Neural cell (in vitro differentiated cells): Measurements from ENCODE around the gene GRAMD1B. TPM values are rescaled to one million over a fixed set of nuclear protein-coding genes. Genes with fewer than 3 reads are reported as not detected.

Source experiments
- H2AFZ ChIP-seq: fragments of 200-600, 300-800 bp; sonication (generic), shearing (Covaris generic); 2 replicates; pipeline ENCODE4 v1.6.0; 2014; ENCODE audit warnings: low read depth, mild to moderate bottlenecking, antibody characterized with exemption, low read length, moderate library complexity
- H3F3A ChIP-seq: fragments of 200-600 bp; shearing (Covaris generic); 2 replicates; pipeline ENCODE4 v1.6.1; 2016; ENCODE audit warnings: mild to moderate bottlenecking, moderate library complexity, mixed read lengths, antibody characterized with exemption, low read length; ENCODE audit not compliant: insufficient read depth, poor library complexity, severe bottlenecking
- H3K27ac ChIP-seq: fragments of 200-600, 300-800 bp; sonication (generic), shearing (Covaris generic); 2 replicates; pipeline ENCODE4 v1.5.1; 2014; ENCODE audit warnings: mild to moderate bottlenecking, low read length, moderate library complexity
- H3K27me3 ChIP-seq: fragments of 300-800, 200-600 bp; sonication (generic), shearing (Covaris generic); 2 replicates; pipeline ENCODE4 v1.6.0; 2014; ENCODE audit warnings: mild to moderate bottlenecking, low read depth, low read length, moderate library complexity; ENCODE audit not compliant: insufficient read depth
- H3K36me3 ChIP-seq: fragments of 300-800, 200-600 bp; sonication (generic), shearing (Covaris generic); 2 replicates; pipeline ENCODE4 v1.5.1; 2014; ENCODE audit warnings: mild to moderate bottlenecking, antibody characterized with exemption, low read length, moderate library complexity; ENCODE audit not compliant: insufficient read depth
- H3K4me2 ChIP-seq: fragments of 300-800, 200-600 bp; sonication (generic), shearing (Covaris generic); 2 replicates; pipeline ENCODE4 v1.6.0; 2014; ENCODE audit warnings: mild to moderate bottlenecking, low read length
- H3K4me3 ChIP-seq: fragments of 300-800, 200-600 bp; sonication (generic), shearing (Covaris generic); 2 replicates; pipeline ENCODE4 v1.5.1; 2014; ENCODE audit warnings: mild to moderate bottlenecking, low read length, moderate library complexity
- H3K79me2 ChIP-seq: fragments of 200-600 bp; shearing (Covaris generic); replicated peaks from 2 replicates; pipeline ENCODE4 v1.6.0; 2014; ENCODE audit warnings: mild to moderate bottlenecking, low read length, moderate library complexity; ENCODE audit not compliant: insufficient read depth
- H3K9ac ChIP-seq: fragments of 300-800, 200-600 bp; sonication (generic), shearing (Covaris generic); 2 replicates; pipeline ENCODE4 v1.6.1; 2016; ENCODE audit warnings: mild to moderate bottlenecking, low read length, mixed read lengths
- H3K9me2 ChIP-seq: fragments of 200-600 bp; shearing (Covaris generic); 2 replicates; pipeline ENCODE4 v1.6.1; 2016; ENCODE audit warnings: mild to moderate bottlenecking, low read length, mixed read lengths; ENCODE audit not compliant: insufficient read depth
- H3K9me3 ChIP-seq: fragments of 200-600, 300-800 bp; sonication (generic), shearing (Covaris generic); 2 replicates; pipeline ENCODE4 v1.6.1; 2016; ENCODE audit warnings: mild to moderate bottlenecking, mixed run types, low read length, moderate library complexity, mixed read lengths
- H4K20me1 ChIP-seq: fragments of 200-600 bp; shearing (Covaris generic); 2 replicates; pipeline ENCODE4 v1.6.1; 2016; ENCODE audit warnings: mild to moderate bottlenecking, mixed run types; ENCODE audit not compliant: insufficient read depth
- EZH2 ChIP-seq: fragments of 200-600, 300-800 bp; shearing (Covaris generic), sonication (generic); IDR thresholded peaks from 2 replicates; pipeline ENCODE4 v1.6.1; 2014; ENCODE audit warnings: antibody characterized with exemption, low read length, borderline replicate concordance, mild to moderate bottlenecking; ENCODE audit not compliant: insufficient read depth, poor library complexity, severe bottlenecking
- MXI1 ChIP-seq: fragments of 450-650 bp; conservative IDR thresholded peaks from 2 replicates; pipeline ENCODE4 v1.6.1; 2014; ENCODE audit warnings: antibody characterized with exemption, mild to moderate bottlenecking; ENCODE audit not compliant: poor library complexity, severe bottlenecking
- POLR2AphosphoS5 ChIP-seq: IDR thresholded peaks from 2 replicates; pipeline ENCODE4 v1.6.1; 2012
- TAF1 ChIP-seq: IDR thresholded peaks from 2 replicates; pipeline ENCODE4 v1.6.1; 2012; ENCODE audit warnings: low read depth
- polyA plus RNA-seq: library from polyadenylated mRNA; depleted of rRNA; stranded (reverse); fragments of >200 nt; gene quantifications from 2 replicates; pipeline ENCODE4 v1.2.3, GENCODE V29; 2014
- TF ChIP-seq, protein P1 (sequence below): IDR thresholded peaks from 2 replicates; pipeline ENCODE4 v1.6.1; 2012; ENCODE audit warnings: borderline replicate concordance
- TF ChIP-seq, protein P2 (sequence below): fragments of 450-650 bp; IDR thresholded peaks from 2 replicates; pipeline ENCODE4 v1.5.1; 2014; ENCODE audit warnings: antibody characterized with exemption, mild to moderate bottlenecking, moderate library complexity; ENCODE audit not compliant: poor library complexity, severe bottlenecking

The GRAMD1B gene
- polyA plus RNA-seq, 1 donor from 2014 or later: 1.5 TPM

DNA sequence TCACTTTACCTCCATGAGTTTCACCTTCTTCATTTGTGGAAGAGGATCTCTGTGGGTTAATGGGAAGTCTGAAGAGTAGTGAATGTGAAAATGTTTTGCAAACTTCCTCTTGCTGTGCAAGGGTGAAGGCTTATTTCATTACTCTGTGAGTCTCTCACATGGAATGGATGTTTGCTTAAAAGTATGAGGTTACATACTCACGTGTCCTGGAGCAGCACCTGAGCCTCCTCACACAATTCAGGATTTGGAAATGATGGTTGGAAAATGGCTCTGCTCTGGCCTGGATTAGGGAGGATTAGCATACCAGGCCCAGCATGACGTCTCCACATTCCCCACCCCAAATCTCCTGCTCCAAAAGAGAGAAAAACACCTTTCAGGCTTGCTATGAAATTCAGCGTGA, 4.8 kb downstream of the GRAMD1B start:
- Histone ChIP-seq H3K27me3 (peaks cover 20% of the 10 kb centered on the region), H3F3A (no peaks in the 10 kb centered on the region), H3K4me3 (no peak overlapping the region), H3K9ac (no peak overlapping the region), H2AFZ (no peak overlapping the region), H3K27ac (no peak overlapping the region), H3K4me2 (no peak overlapping the region), H3K36me3 (no peaks in the 10 kb centered on the region), H3K9me2 (no peaks in the 10 kb centered on the region), H3K79me2 (no peaks in the 10 kb centered on the region), H4K20me1 (no peaks in the 10 kb centered on the region), H3K9me3 (no peaks in the 10 kb centered on the region)
- TF ChIP-seq POLR2AphosphoS5: no peak
- TF ChIP-seq MXI1: no peak
- TF ChIP-seq EZH2: no peak

DNA sequence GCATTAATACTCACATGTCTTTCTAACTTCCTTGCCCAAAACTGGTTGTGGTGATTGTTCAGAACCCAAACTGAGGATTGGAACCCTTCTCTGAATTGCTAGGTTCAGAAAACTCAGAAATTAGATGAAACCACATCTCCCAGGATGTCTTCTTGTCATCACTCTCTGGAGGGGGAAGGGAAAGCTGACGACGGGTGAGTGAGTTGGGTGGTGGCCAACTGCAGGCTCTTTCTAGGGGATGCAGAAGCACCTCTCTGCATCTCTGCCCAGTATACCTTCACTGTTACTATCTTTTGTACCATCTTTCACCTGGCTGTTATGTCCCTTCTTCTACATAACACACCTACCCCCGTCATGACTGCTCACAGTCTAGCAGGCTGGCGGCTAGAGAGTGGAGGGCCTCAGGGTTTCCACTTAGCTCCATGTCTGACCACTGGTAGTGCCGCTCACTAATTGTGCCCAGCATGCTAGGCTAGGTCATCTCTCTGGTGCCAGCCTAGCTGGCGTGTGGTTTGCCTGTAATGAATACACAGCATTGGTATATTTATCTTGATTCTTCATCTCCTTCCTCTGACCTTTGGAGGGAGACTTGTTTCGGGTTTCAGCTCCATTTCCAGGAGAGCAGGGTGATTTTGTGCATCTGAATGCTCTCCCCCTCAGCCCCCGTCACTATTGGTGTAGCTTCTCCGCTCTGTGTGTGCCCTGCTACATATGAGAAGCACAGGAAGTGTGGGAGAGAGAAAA, 7.3 kb downstream of the GRAMD1B start:
- H3K4me3 ChIP-seq: no peak overlapping the region
- H3K9ac ChIP-seq: no peak overlapping the region
- H4K20me1 ChIP-seq: no peaks in the 10 kb centered on the region
- no peak overlapping the region for H2AFZ ChIP-seq
- no peaks in the 10 kb centered on the region for H3K36me3 ChIP-seq
- TF ChIP-seq POLR2AphosphoS5: no peak
- TF ChIP-seq, protein P1, sequence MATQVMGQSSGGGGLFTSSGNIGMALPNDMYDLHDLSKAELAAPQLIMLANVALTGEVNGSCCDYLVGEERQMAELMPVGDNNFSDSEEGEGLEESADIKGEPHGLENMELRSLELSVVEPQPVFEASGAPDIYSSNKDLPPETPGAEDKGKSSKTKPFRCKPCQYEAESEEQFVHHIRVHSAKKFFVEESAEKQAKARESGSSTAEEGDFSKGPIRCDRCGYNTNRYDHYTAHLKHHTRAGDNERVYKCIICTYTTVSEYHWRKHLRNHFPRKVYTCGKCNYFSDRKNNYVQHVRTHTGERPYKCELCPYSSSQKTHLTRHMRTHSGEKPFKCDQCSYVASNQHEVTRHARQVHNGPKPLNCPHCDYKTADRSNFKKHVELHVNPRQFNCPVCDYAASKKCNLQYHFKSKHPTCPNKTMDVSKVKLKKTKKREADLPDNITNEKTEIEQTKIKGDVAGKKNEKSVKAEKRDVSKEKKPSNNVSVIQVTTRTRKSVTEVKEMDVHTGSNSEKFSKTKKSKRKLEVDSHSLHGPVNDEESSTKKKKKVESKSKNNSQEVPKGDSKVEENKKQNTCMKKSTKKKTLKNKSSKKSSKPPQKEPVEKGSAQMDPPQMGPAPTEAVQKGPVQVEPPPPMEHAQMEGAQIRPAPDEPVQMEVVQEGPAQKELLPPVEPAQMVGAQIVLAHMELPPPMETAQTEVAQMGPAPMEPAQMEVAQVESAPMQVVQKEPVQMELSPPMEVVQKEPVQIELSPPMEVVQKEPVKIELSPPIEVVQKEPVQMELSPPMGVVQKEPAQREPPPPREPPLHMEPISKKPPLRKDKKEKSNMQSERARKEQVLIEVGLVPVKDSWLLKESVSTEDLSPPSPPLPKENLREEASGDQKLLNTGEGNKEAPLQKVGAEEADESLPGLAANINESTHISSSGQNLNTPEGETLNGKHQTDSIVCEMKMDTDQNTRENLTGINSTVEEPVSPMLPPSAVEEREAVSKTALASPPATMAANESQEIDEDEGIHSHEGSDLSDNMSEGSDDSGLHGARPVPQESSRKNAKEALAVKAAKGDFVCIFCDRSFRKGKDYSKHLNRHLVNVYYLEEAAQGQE: no peak
- TF ChIP-seq TAF1: no peak
- no peaks in the 10 kb centered on the region for H3K27me3 ChIP-seq
- H3K4me2 ChIP-seq: no peak overlapping the region
- no peaks in the 10 kb centered on the region for H3K9me3 ChIP-seq
- H3K79me2 ChIP-seq: no peaks in the 10 kb centered on the region
- H3K27ac ChIP-seq: no peak overlapping the region
- H3K9me2 ChIP-seq: no peaks in the 10 kb centered on the region
- H3F3A ChIP-seq: no peaks in the 10 kb centered on the region

DNA sequence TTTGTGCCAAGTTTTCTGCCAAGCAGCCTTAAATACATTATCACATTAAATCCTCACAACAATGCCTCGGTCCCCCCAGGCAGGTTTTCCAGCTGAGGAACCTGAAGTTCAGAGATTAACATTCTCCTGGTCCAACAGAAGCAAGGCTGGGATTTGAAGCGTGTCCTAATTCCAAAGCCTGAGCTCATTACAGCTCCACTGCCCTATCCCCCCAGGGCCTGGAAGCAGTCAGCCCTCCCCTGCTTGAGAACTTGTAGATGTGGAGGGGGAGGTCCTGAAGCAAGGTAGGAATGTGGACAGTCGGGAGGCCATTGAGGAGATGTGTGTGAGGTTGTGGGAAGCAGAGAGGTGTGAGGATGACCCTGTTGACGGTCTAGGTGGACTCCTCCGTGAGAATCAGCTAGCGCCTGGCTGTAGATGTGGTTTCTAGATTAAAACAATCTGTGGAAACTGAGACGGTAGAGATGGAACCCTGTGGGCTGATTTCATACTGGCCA, 8.1 kb downstream of the GRAMD1B start:
- H3K9me3 ChIP-seq: no peaks in the 10 kb centered on the region
- no peaks in the 10 kb centered on the region for H3K36me3 ChIP-seq
- H3K79me2 ChIP-seq: no peaks in the 10 kb centered on the region
- H3K4me3 ChIP-seq: no peak overlapping the region
- H3K9me2 ChIP-seq: no peaks in the 10 kb centered on the region
- no peaks in the 10 kb centered on the region for H3F3A ChIP-seq
- H3K27ac ChIP-seq: no peak overlapping the region
- TF ChIP-seq, protein P2, sequence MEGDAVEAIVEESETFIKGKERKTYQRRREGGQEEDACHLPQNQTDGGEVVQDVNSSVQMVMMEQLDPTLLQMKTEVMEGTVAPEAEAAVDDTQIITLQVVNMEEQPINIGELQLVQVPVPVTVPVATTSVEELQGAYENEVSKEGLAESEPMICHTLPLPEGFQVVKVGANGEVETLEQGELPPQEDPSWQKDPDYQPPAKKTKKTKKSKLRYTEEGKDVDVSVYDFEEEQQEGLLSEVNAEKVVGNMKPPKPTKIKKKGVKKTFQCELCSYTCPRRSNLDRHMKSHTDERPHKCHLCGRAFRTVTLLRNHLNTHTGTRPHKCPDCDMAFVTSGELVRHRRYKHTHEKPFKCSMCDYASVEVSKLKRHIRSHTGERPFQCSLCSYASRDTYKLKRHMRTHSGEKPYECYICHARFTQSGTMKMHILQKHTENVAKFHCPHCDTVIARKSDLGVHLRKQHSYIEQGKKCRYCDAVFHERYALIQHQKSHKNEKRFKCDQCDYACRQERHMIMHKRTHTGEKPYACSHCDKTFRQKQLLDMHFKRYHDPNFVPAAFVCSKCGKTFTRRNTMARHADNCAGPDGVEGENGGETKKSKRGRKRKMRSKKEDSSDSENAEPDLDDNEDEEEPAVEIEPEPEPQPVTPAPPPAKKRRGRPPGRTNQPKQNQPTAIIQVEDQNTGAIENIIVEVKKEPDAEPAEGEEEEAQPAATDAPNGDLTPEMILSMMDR: no peak
- no peaks in the 10 kb centered on the region for H4K20me1 ChIP-seq
- no peak overlapping the region for H3K9ac ChIP-seq
- H3K27me3 ChIP-seq: no peaks in the 10 kb centered on the region
- H3K4me2 ChIP-seq: no peak overlapping the region
- no peak overlapping the region for H2AFZ ChIP-seq
